Neural progenitor cell (in vitro differentiated cells): ENCODE results near the gene TRPM3. TPM values are rescaled to one million over a fixed set of nuclear protein-coding genes. Genes with fewer than 3 reads are reported as not detected.

ENCODE experiments used
- DNase-seq: peaks from one replicate; pipeline ENCODE4 v3.0.0-alpha.2; 2016; ENCODE audit warnings: low spot score
- H2AFZ ChIP-seq: fragments of 200-600 bp; sonication (generic); replicated peaks from 2 replicates; pipeline ENCODE4 v1.6.1; 2016; ENCODE audit warnings: antibody characterized with exemption
- H3F3A ChIP-seq: fragments of 200-600 bp; sonication (generic); 2 replicates; pipeline ENCODE4 v1.6.1; 2016; ENCODE audit warnings: antibody characterized with exemption, low read depth
- H3K27ac ChIP-seq: fragments of 200-600 bp; sonication (generic); 2 replicates; pipeline ENCODE4 v1.5.1; 2016; ENCODE audit warnings: mild to moderate bottlenecking
- H3K27me3 ChIP-seq: fragments of 200-600 bp; sonication (generic); 2 replicates; pipeline ENCODE4 v1.6.1; 2016; ENCODE audit warnings: mild to moderate bottlenecking, moderate library complexity
- H3K36me3 ChIP-seq: fragments of 200-600 bp; sonication (generic); 2 replicates; pipeline ENCODE4 v1.5.1; 2016
- H3K4me1 ChIP-seq: fragments of 200-600 bp; sonication (generic); 2 replicates; pipeline ENCODE4 v1.6.1; 2016; ENCODE audit warnings: mixed run types
- H3K4me2 ChIP-seq: fragments of 200-600 bp; sonication (generic); 2 replicates; pipeline ENCODE4 v1.6.1; 2016
- H3K4me3 ChIP-seq: fragments of 200-600 bp; sonication (generic); 2 replicates; pipeline ENCODE4 v1.5.1; 2016
- H3K79me2 ChIP-seq: fragments of 200-600 bp; sonication (generic); 2 replicates; pipeline ENCODE4 v1.6.1; 2016; ENCODE audit warnings: low read depth
- H3K9ac ChIP-seq: fragments of 200-600 bp; sonication (generic); 2 replicates; pipeline ENCODE4 v1.6.1; 2016
- H3K9me3 ChIP-seq: fragments of 200-600 bp; sonication (generic); 2 replicates; pipeline ENCODE4 v1.5.1; 2016; ENCODE audit warnings: low read depth
- H4K20me1 ChIP-seq: fragments of 200-600 bp; sonication (generic); 2 replicates; pipeline ENCODE4 v1.6.1; 2016; ENCODE audit warnings: low read depth
- H3K27ac Mint-ChIP-seq: 3 replicates; pipeline ENCODE4 v1.8.0; 2021; ENCODE audit warnings: mixed read lengths
- H3K27me3 Mint-ChIP-seq: 2 replicates; pipeline ENCODE4 v1.8.0; 2022; ENCODE audit warnings: low read depth, mild to moderate bottlenecking, inconsistent platforms, moderate library complexity, mixed read lengths; ENCODE audit not compliant: insufficient read depth
- H3K36me3 Mint-ChIP-seq: 3 replicates; pipeline ENCODE4 v1.8.0; 2021; ENCODE audit warnings: mixed read lengths
- H3K4me1 Mint-ChIP-seq: 3 replicates; pipeline ENCODE4 v1.8.0; 2021; ENCODE audit warnings: mixed read lengths
- H3K4me3 Mint-ChIP-seq: 3 replicates; pipeline ENCODE4 v1.8.0; 2021; ENCODE audit warnings: mild to moderate bottlenecking, moderate library complexity, mixed read lengths
- H3K9me3 Mint-ChIP-seq: 3 replicates; pipeline ENCODE4 v1.8.0; 2020; ENCODE audit warnings: mixed read lengths
- CTCF ChIP-seq: fragments of 200-600 bp; sonication (generic); IDR thresholded peaks from 2 replicates; pipeline ENCODE4 v1.5.1; 2017; ENCODE audit warnings: antibody characterized with exemption, mild to moderate bottlenecking
- EZH2 ChIP-seq: fragments of 200-600 bp; sonication (generic); IDR thresholded peaks from 2 replicates; pipeline ENCODE4 v1.6.1; 2017; ENCODE audit warnings: antibody characterized with exemption, mild to moderate bottlenecking, moderate library complexity
- EZH2phosphoT487 ChIP-seq: fragments of 200-600 bp; sonication (generic); IDR thresholded peaks from 2 replicates; pipeline ENCODE4 v1.6.1; 2017; ENCODE audit warnings: antibody characterized with exemption
- total RNA-seq: library from RNA; depleted of rRNA; stranded (reverse); fragments of >200 nt; gene quantifications from 2 replicates; pipeline ENCODE4 v1.2.3, GENCODE V29; 2015; ENCODE audit warnings: low replicate concordance

The TRPM3 gene
- total RNA-seq, 1 donor from 2014 or later: 37.2 TPM

DNA sequence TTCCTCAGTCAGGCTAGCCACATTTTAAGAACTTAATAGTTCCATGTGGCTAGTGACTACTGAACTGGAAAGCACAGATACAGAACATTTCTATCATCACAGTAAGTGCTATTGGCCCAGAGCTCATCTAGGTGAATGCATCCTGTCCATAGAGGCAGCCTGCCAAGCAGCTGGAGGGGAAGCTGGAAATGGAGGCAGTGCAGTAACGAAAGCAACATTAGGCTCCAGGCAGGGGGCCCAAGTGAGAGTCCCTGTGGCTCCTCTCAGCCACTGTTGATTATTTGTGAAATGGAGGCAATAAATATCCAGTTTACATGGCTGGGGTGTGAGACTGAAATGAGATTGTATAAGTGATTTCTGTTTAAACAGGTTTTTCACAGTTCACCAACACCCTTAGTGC is 479.8 kb downstream of the TRPM3 start:
- Histone ChIP-seq H3K27ac (no peak overlapping the region), H3K9me3 (no peaks in the 10 kb centered on the region), H2AFZ (no peak overlapping the region), H4K20me1 (no peaks in the 10 kb centered on the region), H3K4me3 (no peak overlapping the region), H3K4me1 (peaks cover 33% of the 10 kb centered on the region), H3K4me2 (no peak overlapping the region), H3K9ac (no peak overlapping the region), H3K79me2 (no peaks in the 10 kb centered on the region), H3K27me3 (no peaks in the 10 kb centered on the region), H3F3A (no peaks in the 10 kb centered on the region), H3K36me3 (no peaks in the 10 kb centered on the region)
- Mint-ChIP-seq H3K9me3 (peaks cover 11% of the 10 kb centered on the region), H3K4me3 (no peak overlapping the region), H3K27ac (peak overlapping the region; percentile 36), H3K36me3 (no peaks in the 10 kb centered on the region), H3K4me1 (peaks cover 16% of the 10 kb centered on the region), H3K27me3 (no peaks in the 10 kb centered on the region)
- no peak for TF ChIP-seq EZH2
- TF ChIP-seq EZH2phosphoT487: no peak
- TF ChIP-seq CTCF: no peak
- DNase-seq: no peak

DNA sequence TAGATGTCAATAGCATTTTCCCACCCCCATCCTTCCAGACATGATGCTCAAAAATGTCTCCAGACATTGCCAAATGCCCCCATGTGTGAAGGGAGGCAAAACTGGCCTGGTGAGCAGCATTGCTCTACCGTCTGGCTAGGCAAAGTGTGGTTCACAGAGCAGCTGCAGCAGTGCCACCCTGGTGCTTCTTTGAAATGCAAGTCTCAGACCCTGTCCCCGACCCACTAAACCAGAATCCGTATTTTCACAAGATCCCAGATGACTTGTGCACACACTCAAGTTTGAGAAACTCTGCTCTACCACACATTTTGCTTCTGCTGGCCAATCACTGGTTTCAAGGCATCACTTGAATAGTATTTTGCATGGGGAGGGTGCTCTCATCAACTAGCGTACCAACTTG is 480.4 kb downstream of the TRPM3 start:
- Mint-ChIP-seq H3K27ac (no peak overlapping the region), H3K27me3 (no peaks in the 10 kb centered on the region), H3K36me3 (no peaks in the 10 kb centered on the region), H3K9me3 (peaks cover 11% of the 10 kb centered on the region), H3K4me3 (no peak overlapping the region), H3K4me1 (peaks cover 16% of the 10 kb centered on the region)
- no peak overlapping the region for H2AFZ ChIP-seq
- no peaks in the 10 kb centered on the region for H3K27me3 ChIP-seq
- no peaks in the 10 kb centered on the region for H3K36me3 ChIP-seq
- no peaks in the 10 kb centered on the region for H3F3A ChIP-seq
- no peaks in the 10 kb centered on the region for H4K20me1 ChIP-seq
- no peak overlapping the region for H3K4me3 ChIP-seq
- H3K9me3 ChIP-seq: no peaks in the 10 kb centered on the region
- DNase-seq: no peak
- H3K27ac ChIP-seq: no peak overlapping the region
- TF ChIP-seq EZH2phosphoT487 (no peak), CTCF (no peak), EZH2 (no peak)
- H3K79me2 ChIP-seq: no peaks in the 10 kb centered on the region
- H3K4me2 ChIP-seq: no peak overlapping the region
- H3K9ac ChIP-seq: no peak overlapping the region
- peaks cover 33% of the 10 kb centered on the region for H3K4me1 ChIP-seq

GRCh38 chr9:70639853-70640814 is 481.3 kb downstream of the TRPM3 start:
- no peaks in the 10 kb centered on the region for H3K27me3 Mint-ChIP-seq

More at GRCh38 chr9:70639853-70640814, 481.3 kb downstream of the TRPM3 start:
- peak; percentile 77 for DNase-seq
- Histone ChIP-seq H3K9me3 (no peaks in the 10 kb centered on the region), H3K4me1 (peaks cover 33% of the 10 kb centered on the region), H3K27me3 (no peaks in the 10 kb centered on the region), H3K36me3 (no peaks in the 10 kb centered on the region), H4K20me1 (no peaks in the 10 kb centered on the region), H3K4me2 (no peak overlapping the region), H3K9ac (no peak overlapping the region), H2AFZ (peak overlapping the region; percentile 78), H3K79me2 (no peaks in the 10 kb centered on the region), H3F3A (no peaks in the 10 kb centered on the region), H3K4me3 (no peak overlapping the region), H3K27ac (no peak overlapping the region)
- TF ChIP-seq CTCF: peak; percentile 89
- no peak for TF ChIP-seq EZH2phosphoT487
- H3K4me3 Mint-ChIP-seq: no peak overlapping the region
- peaks cover 1% of the 10 kb centered on the region for H3K36me3 Mint-ChIP-seq
- H3K9me3 Mint-ChIP-seq: peaks cover 10% of the 10 kb centered on the region
- peaks cover 16% of the 10 kb centered on the region for H3K4me1 Mint-ChIP-seq
- H3K27ac Mint-ChIP-seq: no peak overlapping the region
